ENCODE data around the gene FAM78B.

- TF ChIP-seq REST (IDR thresholded peaks at IDR 0.05; ENCODE audit: low read depth) (no peak), TAF1 (IDR thresholded peaks at IDR 0.05; ENCODE audit: low read depth) (no peak), CREB1 (IDR thresholded peaks at IDR 0.05; ENCODE audit: low read depth) (no peak), USF1 (IDR thresholded peaks at IDR 0.05) (no peak), MAX (IDR thresholded peaks at IDR 0.05) (no peak), FOXM1 (IDR thresholded peaks at IDR 0.05; ENCODE audit: borderline replicate concordance, low read depth) (no peak), EP300 (IDR thresholded peaks at IDR 0.05; ENCODE audit: borderline replicate concordance) (no peak), NFIC (IDR thresholded peaks at IDR 0.05) (no peak)
Measured at GRCh38 chr1:166166329-166166697, 488 bp downstream of the FAM78B start.

Measured in Ishikawa (cell line).